SH-SY5Y (cell line): Measurements from ENCODE around the gene PAGE4.

Experiments used
- GATA2 ChIP-seq: IDR thresholded peaks from 2 replicates; pipeline ENCODE4 v1.6.1; 2011; ENCODE audit warnings: mild to moderate bottlenecking, low read depth, low read length
- GATA3 ChIP-seq: IDR thresholded peaks from 2 replicates; pipeline ENCODE4 v1.6.1; 2011; ENCODE audit warnings: low read depth, mild to moderate bottlenecking, low read length, moderate library complexity

GRCh38 chrX:49876750-49877149 lies 47.6 kb downstream of the PAGE4 start:
- TF ChIP-seq GATA3 (no peak), GATA2 (no peak)
